Sciatic nerve (tissue), 2 donors: ENCODE data around the gene MNAT1. TPM values are rescaled to one million over a fixed set of nuclear protein-coding genes. Genes with fewer than 3 reads are reported as not detected.

ENCODE experiments used
- ATAC-seq: fragments of 200-7000 bp; cut with Tn5 transposase; one replicate; pipeline ENCODE4 v1.9.1; 2020; ENCODE audit warnings: mild to moderate bottlenecking, moderate library complexity
- DNase-seq: peaks from one replicate; pipeline ENCODE4 v3.0.0-alpha.2; 2020; ENCODE audit warnings: low spot score
- intact Hi-C: fragments of 100-400 bp; cut with DNase I; formaldehyde crosslinking; loops from one replicate; pipeline ENCODE4 v1.14.2; 2022
- total RNA-seq: library from RNA; stranded (reverse); fragmentation: NEBNext Ultra II Directional; extraction: Animal tissue kit (Norgen Biotek cat#: 25700); gene quantifications from one replicate; pipeline ENCODE4 v1.2.1, GENCODE V29; 2021
- donor health status: DM: no; HTN: no; CAD: no.
- donor health status: DM: no; HTN: no; CAD: no.

MNAT1 gene
- total RNA-seq, 1 donor from 2014 or later, result 39.9 TPM

GRCh38 chr14:60980811-60981632 is 246.5 kb downstream of the MNAT1 start, which contains the start of the genes SLC38A6 and TRMT5:
TSS of gene SLC38A6 (plus strand) at chr14:60981245. CDS start at chr14:60981278, 33 bp downstream.
TSS of gene TRMT5 (minus strand) at chr14:60981079. CDS start at chr14:60980973, 106 bp downstream.
- peak; percentile 98 for ATAC-seq
- intact Hi-C loops, result no loop called here

GRCh38 chr14:60981633-60982455 is 247.3 kb downstream of the MNAT1 start:
- DNase-seq (no peak), ATAC-seq (peak; percentile 43)
- intact Hi-C loops, result no loop called here

More at GRCh38 chr14:60980811-60981632, 246.5 kb downstream of the MNAT1 start, which contains the start of the genes SLC38A6 and TRMT5:
- DNase-seq, result peak; percentile 97

- intact Hi-C loops, result no loop called here
These were observed 249.6 kb downstream of the MNAT1 start for GRCh38 chr14:60984196-60984595.

GRCh38 chr14:60986500-60986899 is 251.9 kb downstream of the MNAT1 start:
- ATAC-seq (no peak), DNase-seq (no peak)
- intact Hi-C loops, result no loop called here

More at GRCh38 chr14:60984196-60984595, 249.6 kb downstream of the MNAT1 start:
- no peak for DNase-seq
- ATAC-seq, result no peak

- ATAC-seq (peak; percentile 49), DNase-seq (no peak)
- intact Hi-C loops, result no loop called here
These were observed 255.0 kb downstream of the MNAT1 start for GRCh38 chr14:60989599-60989998.

- ATAC-seq, result no peak
- intact Hi-C loops, result no loop called here
- DNase-seq, result no peak
These were observed 264.1 kb downstream of the MNAT1 start for GRCh38 chr14:60998617-60999016.

- DNase-seq (no peak), ATAC-seq (no peak)
- intact Hi-C loops, result no loop called here
These were observed 265.0 kb downstream of the MNAT1 start for GRCh38 chr14:60999536-60999935.

- no peak for ATAC-seq
- DNase-seq, result no peak
- intact Hi-C loops, result no loop called here
These were observed 269.0 kb downstream of the MNAT1 start for GRCh38 chr14:61003571-61003970.

GRCh38 chr14:61019537-61019936 is 285.0 kb downstream of the MNAT1 start:
- intact Hi-C loops, result no loop called here
- DNase-seq (no peak), ATAC-seq (no peak)

Other genes starting within 250 kb of the MNAT1 start
- gene C14orf39, start 248.7 kb upstream of the MNAT1 start, total RNA-seq, result 4.4 TPM
- not detected for gene SIX6, start 225.6 kb upstream of the MNAT1 start, total RNA-seq
- gene SIX1, start 85.3 kb upstream of the MNAT1 start, total RNA-seq, result 5.2 TPM
- gene SIX4, start 10.4 kb upstream of the MNAT1 start, total RNA-seq, result 2.2 TPM
- gene TRMT5, start 246.3 kb downstream of the MNAT1 start, total RNA-seq, result 14.6 TPM
- 29.3 TPM for gene SLC38A6, start 246.5 kb downstream of the MNAT1 start, total RNA-seq